BJ (cell line): ENCODE measurements around the gene SPTAN1. TPM values are rescaled to one million over a fixed set of nuclear protein-coding genes. Genes with fewer than 3 reads are reported as not detected.

Source experiments
- CTCF ChIA-PET: fragments of 350-600 bp; formaldehyde crosslinking; extraction: SDS; loops from one replicate; lab custom pipeline; 2021; ENCODE audit warnings: antibody characterized with exemption, inconsistent platforms; lab: Yijun Ruan, JAX
- POLR2A ChIA-PET: fragments of 300-600 bp; sonication (Branson Sonifier 250); formaldehyde crosslinking; extraction: SDS; loops from one replicate; lab custom pipeline; 2021; ENCODE audit warnings: antibody characterized with exemption; lab: Charles Lee
- DNase-seq: peaks from one replicate; pipeline ENCODE4 v3.0.0-alpha.2; 2011; ENCODE audit warnings: low read depth
- H3K27me3 ChIP-seq: 2 replicates; pipeline ENCODE4 v1.6.0; 2011; ENCODE audit warnings: low read length; ENCODE audit not compliant: control insufficient read depth, insufficient read depth
- H3K36me3 ChIP-seq: 2 replicates; pipeline ENCODE4 v1.5.1; 2011; ENCODE audit warnings: low read length; ENCODE audit not compliant: control insufficient read depth, insufficient read depth
- H3K4me3 ChIP-seq: 2 replicates; pipeline ENCODE4 v1.5.1; 2011; ENCODE audit warnings: low read depth, mild to moderate bottlenecking, control low read depth, low read length
- CTCF ChIP-seq: IDR thresholded peaks from 2 replicates; pipeline ENCODE4 v1.5.1; 2011; ENCODE audit warnings: low read depth, mild to moderate bottlenecking, control low read depth, inconsistent platforms, low read length, moderate library complexity; ENCODE audit not compliant: insufficient read depth
- polyA plus RNA-seq: library from polyadenylated mRNA; depleted of rRNA; stranded (reverse); fragments of >200 nt; gene quantifications from 2 replicates; pipeline ENCODE4 v1.2.3, GENCODE V29; 2011; rRNA removed
- small RNA-seq: library from RNA; depleted of rRNA; stranded (forward); fragments of <200 nt; gene quantifications from one replicate; pipeline ENCODE3, GENCODE V24; 2012; ENCODE audit warnings: low replicate concordance, low read depth; ENCODE audit not compliant: insufficient read length

SPTAN1 gene
- polyA plus RNA-seq, 1 experiment = 317 TPM

GRCh38 chr9:128669786-128670185 lies 117.4 kb downstream of the SPTAN1 start:
- DNase-seq = no peak
- CTCF ChIA-PET = no interaction called here
- no peak for TF ChIP-seq CTCF
- H3K4me3 ChIP-seq = no peak overlapping the region
- H3K27me3 ChIP-seq = no peaks in the 10 kb centered on the region
- H3K36me3 ChIP-seq = no peaks in the 10 kb centered on the region
- POLR2A ChIA-PET = no interaction called here

DNA sequence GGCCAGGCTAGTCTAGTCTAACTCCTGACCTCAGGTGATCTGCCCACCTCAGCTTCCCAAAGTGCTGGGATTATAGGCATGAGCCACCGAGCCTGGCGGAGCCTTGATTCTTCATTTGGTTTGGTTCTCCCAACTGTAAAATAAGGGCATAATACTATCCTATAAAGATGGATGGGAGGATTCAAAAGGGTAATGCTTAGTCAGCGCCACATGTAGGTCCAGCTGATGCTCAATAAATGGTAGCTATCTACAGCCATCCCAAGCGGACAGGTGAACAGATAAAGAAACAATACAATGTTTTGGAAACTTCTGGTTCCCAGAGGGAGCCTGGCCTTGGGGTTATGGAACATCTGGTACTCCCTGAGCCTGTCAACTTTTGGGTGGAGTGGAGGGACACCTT lies 123.0 kb downstream of the SPTAN1 start:
- CTCF ChIA-PET = interaction anchor here (1.0 to 1.1 kb wide), 2 partner anchors 10 to 22 kb away, joined by 3 to 4 read pairs; no protein-coding TSS in a partner anchor
- no peak overlapping the region for H3K4me3 ChIP-seq
- no peaks in the 10 kb centered on the region for H3K27me3 ChIP-seq
- no peak for TF ChIP-seq CTCF
- no peak for DNase-seq
- no peaks in the 10 kb centered on the region for H3K36me3 ChIP-seq
- POLR2A ChIA-PET = no interaction called here

DNA sequence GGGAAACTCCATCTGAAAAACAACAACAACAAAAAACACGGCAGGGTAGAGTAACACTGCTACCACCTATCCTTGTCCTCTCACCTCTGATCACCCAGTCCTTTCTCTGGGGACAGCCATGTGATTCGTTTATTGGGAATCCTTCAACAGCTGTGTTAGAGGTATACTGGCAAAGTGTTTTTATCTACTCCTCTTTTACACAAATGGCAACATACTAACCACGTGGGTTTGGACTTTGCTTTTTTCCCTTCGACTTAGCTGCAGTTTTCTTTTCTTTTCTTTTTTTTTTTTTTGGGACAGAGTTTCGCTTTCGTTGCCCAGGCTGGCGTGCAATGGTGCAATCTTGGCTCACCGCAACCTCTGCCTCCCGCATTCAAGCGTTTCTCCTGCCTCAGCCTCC lies 125.4 kb downstream of the SPTAN1 start:
- CTCF ChIA-PET = interaction anchor here (1.2 kb wide), 1 partner anchor 25 kb away, joined by 3 read pairs; the partner anchor contains the start of gene PKN3
- H3K4me3 ChIP-seq = no peak overlapping the region
- no peak for TF ChIP-seq CTCF
- no peaks in the 10 kb centered on the region for H3K36me3 ChIP-seq
- no peaks in the 10 kb centered on the region for H3K27me3 ChIP-seq
- no peak for DNase-seq
- POLR2A ChIA-PET = no interaction called here

Small RNA genes within 50 kb of the gene (small RNA-seq; reads per million reads assigned to genes)
- not detected for gene RNU7-171P

Other genes starting within 250 kb of the SPTAN1 start
- gene TRUB2, start 230.1 kb upstream of the SPTAN1 start, polyA plus RNA-seq = 20.6 and 25.9 TPM in 2 replicates
- 27.3 and 34.6 TPM in 2 replicates for gene COQ4, start 229.7 kb upstream of the SPTAN1 start, polyA plus RNA-seq
- 9.3 and 15.2 TPM in 2 replicates for gene SLC27A4, start 212.1 kb upstream of the SPTAN1 start, polyA plus RNA-seq
- 68.7 and 95.7 TPM in 2 replicates for gene URM1, start 181.2 kb upstream of the SPTAN1 start, polyA plus RNA-seq
- gene CERCAM, start 131.7 kb upstream of the SPTAN1 start, polyA plus RNA-seq = 193 and 309 TPM in 2 replicates
- 16.3 and 21.5 TPM in 2 replicates for gene ODF2, start 96.6 kb upstream of the SPTAN1 start, polyA plus RNA-seq
- gene GLE1, start 47.9 kb upstream of the SPTAN1 start, polyA plus RNA-seq = 22.0 and 25.0 TPM in 2 replicates
- gene DYNC2I2, start 104.3 kb downstream of the SPTAN1 start, polyA plus RNA-seq = 22.0 and 50.4 TPM in 2 replicates
- 51.6 and 130 TPM in 2 replicates for gene SET, start 136.6 kb downstream of the SPTAN1 start, polyA plus RNA-seq
- gene PKN3, start 149.9 kb downstream of the SPTAN1 start, polyA plus RNA-seq = 2.8 and 3.4 TPM in 2 replicates
- gene ZDHHC12, start 171.5 kb downstream of the SPTAN1 start, polyA plus RNA-seq = 41.6 and 60.0 TPM in 2 replicates
- 41.4 and 64.5 TPM in 2 replicates for gene ZER1, start 219.3 kb downstream of the SPTAN1 start, polyA plus RNA-seq
- gene TBC1D13, start 234.7 kb downstream of the SPTAN1 start, polyA plus RNA-seq = 21.2 and 31.9 TPM in 2 replicates